Brain pericyte (primary cell): ENCODE data around the gene ISG15.
"Not testable (repeated sequence)": the region's sequence is repeated elsewhere in the genome, so short reads cannot be mapped to it uniquely, and the experiment has no call there.

Experiments used
- DNase-seq: peaks from one replicate; pipeline ENCODE4 v3.0.0-alpha.2; 2012; ENCODE audit warnings: low read depth, low spot score

The ISG15 gene

DNA sequence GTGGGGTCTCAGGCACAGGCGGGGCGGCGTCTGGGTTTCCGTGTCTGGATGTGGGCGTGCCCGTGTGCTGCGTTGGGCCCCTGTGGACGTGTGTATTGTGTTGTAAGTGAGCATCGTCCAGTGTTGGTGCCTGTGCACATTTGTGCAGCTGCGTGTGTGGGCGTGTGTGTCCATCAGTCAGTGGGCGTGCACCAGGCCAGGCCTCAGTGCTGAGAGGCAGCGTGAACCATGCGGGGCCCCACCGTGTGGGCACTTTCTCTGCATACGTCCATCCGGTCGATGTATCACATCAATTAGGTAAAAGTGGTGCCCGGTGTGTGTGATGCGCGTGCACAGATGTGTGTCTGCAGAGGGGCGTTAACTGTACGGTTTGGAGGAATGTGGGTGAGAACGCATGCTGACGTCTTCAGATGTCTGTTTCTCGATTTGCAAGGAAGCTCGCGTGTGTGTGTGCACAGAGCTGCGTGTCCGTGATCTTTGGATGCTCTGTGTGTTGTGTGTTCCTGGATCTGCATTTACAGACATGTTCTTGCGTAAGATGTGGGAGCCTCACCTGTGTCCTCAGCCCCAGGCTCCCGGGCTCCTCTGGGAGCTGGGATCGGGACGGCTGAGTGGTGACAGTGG lies 31.3 kb downstream of the ISG15 start:
- DNase-seq: no peak

DNA sequence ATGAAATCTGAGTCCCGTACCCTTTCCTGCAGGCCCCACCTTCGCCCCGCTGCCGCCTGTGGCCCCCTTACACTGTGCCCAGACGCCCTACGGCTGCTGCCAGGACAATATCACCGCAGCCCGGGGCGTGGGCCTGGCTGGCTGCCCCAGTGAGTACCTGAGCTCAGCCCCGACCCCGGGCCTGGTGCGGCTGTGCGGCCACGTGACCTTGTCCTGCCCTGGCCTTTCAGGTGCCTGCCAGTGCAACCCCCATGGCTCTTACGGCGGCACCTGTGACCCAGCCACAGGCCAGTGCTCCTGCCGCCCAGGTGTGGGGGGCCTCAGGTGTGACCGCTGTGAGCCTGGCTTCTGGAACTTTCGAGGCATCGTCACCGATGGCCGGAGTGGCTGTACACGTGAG lies 31.8 kb downstream of the ISG15 start:
- DNase-seq: no peak

DNA sequence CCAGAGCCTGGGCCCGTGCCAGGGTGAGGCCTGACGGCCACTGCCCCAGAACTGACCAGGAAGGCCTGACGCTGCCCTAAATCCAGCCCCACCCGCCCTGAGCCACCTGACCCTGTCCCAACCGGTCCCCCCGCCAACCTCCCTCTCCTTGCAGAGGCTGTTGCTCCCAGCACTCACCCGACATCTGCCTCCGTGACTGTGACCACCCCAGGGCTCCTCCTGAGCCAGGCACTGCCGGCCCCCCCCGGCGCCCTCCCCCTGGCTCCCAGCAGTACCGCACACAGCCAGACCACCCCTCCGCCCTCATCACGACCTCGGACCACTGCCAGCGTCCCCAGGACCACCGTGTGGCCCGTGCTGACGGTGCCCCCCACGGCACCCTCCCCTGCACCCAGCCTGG lies 32.9 kb downstream of the ISG15 start:
- DNase-seq: no peak

DNA sequence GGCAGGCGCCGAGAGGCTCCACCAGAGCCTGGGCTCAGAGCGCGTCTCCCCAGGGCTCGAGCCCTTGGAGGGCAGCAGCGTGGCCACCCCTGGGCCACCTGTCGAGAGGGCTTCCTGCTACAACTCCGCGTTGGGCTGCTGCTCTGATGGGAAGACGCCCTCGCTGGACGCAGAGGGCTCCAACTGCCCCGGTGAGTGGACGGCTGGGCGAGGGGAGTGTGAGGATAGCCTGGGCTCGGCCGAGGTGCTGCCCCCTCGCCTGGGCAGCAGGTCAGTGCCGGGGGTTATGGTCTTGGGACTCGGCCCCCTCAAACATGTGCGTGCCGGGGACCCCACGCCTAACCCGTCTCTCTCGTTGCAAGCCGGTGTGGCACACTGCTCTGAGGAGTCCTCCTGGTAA lies 33.5 kb downstream of the ISG15 start:
- DNase-seq: no peak

DNA sequence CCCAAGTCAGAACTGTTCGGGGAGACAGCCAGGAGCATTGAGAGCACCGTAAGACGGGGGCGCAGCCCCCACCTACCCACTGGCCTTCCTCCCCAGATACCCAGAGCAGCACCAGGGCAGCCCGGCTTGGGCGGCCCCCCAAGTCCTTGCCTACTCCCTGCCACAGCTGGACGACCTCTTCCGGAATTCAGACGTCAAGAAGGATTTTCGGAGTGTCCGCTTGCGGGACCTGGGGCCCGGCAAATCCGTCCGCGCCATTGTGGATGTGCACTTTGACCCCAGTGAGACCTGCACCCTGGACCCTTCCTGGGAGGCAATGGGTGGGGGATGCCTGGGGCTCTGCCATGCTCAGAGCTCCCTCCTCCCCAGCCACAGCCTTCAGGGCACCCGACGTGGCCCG lies 34.1 kb downstream of the ISG15 start:
- DNase-seq: no peak

DNA sequence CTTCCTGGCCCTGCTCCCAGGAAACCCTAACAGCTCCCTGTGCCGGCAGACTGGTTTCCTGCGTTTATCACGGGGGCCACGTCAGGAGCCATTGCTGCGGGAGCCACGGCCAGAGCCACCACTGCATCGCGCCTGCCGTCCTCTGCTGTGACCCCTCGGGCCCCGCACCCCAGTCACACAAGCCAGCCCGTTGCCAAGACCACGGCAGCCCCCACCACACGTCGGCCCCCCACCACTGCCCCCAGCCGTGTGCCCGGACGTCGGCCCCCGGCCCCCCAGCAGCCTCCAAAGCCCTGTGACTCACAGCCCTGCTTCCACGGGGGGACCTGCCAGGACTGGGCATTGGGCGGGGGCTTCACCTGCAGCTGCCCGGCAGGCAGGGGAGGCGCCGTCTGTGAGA lies 34.7 kb downstream of the ISG15 start:
- no peak for DNase-seq

DNA sequence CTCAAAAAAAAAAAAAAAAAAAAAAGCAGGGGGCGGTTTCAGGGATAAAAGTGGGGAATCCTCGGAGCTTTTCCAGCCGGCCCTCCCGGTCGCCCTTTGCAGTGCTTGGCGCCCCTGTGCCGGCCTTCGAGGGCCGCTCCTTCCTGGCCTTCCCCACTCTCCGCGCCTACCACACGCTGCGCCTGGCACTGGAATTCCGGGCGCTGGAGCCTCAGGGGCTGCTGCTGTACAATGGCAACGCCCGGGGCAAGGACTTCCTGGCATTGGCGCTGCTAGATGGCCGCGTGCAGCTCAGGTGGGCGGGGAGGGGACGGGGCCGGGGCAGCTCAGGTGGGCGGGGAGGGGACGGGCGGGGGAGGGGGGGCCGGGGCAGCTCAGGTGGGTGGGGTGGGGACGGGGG lies 35.5 kb downstream of the ISG15 start:
- DNase-seq: no peak

DNA sequence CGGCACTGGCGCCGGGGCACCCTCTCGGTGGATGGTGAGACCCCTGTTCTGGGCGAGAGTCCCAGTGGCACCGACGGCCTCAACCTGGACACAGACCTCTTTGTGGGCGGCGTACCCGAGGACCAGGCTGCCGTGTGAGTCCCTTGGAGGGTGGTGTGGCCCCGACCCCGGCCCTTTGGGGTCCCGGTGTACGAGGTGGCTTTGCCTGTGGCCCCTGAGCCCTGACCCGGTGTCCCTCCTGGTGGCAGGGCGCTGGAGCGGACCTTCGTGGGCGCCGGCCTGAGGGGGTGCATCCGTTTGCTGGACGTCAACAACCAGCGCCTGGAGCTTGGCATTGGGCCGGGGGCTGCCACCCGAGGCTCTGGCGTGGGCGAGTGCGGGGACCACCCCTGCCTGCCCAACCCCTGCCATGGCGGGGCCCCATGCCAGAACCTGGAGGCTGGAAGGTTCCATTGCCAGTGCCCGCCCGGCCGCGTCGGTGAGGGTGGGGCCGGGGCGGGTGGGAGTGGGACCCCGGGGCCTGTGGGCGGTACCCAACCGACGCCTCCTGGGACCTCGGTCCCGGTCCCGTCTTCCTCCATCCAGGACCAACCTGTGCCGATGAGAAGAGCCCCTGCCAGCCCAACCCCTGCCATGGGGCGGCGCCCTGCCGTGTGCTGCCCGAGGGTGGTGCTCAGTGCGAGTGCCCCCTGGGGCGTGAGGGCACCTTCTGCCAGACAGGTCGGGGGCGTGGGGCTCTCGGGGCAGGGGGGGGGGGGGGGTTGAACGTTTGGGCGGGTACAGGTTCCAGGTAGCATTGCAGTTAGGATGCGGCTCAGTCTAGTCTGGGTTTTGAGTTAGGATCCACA lies 36.2 kb downstream of the ISG15 start:
- no peak for DNase-seq

DNA sequence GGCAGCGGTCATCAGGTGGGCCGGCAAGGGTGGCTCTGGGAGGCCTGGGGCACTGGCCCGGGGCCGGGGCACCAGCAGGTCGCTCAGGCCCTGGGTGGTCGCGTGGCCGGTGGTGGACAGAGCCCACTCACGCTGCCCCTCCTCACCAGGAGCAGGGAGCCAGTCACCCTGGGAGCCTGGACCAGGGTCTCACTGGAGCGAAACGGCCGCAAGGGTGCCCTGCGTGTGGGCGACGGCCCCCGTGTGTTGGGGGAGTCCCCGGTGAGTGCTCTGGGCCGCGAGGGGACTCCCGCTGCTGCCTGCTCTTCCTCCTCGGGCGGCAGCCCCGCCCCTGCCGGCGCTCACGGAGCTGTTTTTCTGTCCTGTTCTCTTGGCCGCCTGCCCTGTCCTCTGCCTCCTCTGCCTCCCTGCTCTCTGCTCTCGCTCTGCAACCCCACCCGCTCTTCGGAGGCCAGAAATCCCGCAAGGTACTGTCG lies 37.3 kb downstream of the ISG15 start:
- no peak for DNase-seq

DNA sequence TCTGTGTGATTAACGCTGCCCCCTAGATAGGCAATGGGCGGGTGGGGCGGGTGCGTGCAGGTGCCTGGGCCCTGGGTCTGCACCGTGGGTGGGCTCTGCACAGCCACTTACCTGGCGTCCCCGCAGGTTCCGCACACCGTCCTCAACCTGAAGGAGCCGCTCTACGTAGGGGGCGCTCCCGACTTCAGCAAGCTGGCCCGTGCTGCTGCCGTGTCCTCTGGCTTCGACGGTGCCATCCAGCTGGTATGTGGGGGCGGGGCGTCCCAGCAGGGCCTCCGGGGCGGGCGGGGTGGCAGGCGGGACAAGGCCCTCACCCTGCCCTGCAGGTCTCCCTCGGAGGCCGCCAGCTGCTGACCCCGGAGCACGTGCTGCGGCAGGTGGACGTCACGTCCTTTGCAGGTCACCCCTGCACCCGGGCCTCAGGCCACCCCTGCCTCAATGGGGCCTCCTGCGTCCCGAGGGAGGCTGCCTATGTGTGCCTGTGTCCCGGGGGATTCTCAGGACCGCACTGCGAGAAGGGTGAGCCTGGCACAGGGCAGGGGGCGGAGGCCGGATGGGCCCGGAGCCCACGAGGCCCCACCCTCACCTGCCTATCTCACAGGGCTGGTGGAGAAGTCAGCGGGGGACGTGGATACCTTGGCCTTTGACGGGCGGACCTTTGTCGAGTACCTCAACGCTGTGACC lies 38.0 kb downstream of the ISG15 start:
- no peak for DNase-seq

DNA sequence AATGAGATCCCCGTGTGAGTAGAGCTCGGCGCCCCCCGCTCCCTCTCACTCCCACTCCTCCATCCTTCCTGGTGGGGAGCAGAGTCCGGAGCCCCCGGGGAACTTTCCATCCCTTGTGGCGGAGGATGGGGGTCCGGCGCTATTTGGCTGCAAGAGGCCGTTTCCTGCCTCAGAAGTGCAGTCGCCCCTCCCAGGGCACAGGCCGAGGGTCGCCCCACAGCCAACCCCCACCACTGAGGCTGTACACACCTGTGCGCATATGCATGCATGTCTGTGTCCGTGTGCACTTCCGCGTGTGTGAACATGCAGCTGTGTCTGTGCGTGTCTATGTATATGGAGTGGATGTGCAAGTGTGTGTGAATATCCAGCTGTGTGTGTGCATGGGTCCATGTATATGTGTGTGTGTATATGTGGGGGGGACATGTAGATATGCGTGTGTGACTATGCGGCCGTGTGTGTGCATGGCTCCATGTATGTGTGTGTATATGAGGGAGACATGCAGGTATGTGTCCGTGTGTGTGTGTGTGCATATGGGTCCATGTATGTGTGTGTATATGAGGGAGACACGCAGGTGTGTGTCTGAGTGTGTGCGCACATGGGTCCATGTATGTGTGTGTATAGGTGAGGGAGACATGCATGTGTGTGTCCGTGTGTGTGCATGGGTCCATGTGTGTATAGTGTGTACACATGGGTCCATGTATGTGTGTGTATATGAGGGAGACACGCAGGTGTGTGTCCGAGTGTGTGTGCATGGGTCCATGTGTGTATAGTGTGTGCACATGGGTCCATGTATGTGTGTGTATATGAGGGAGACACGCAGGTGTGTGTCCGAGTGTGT lies 38.9 kb downstream of the ISG15 start:
- no peak for DNase-seq

DNA sequence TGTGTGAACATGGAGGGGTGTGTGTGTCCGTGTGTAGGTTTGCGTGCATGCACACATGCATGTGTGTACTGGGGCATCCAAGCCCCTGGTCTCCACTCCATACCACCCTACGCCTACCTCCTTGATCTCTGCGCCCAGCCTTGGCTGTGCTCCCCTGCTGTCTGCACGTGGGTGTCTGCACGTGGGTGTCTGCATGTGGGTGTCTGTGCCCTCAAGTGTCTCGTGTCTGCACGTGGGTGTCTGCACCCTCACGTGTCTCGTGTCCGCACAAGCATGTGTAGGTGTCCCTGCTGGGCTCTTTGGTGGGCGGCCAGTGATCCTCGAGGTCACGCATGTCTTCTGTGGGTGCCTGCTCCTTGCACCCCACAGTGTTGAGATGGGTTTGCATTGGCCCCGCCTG lies 39.7 kb downstream of the ISG15 start:
- no peak for DNase-seq

DNA sequence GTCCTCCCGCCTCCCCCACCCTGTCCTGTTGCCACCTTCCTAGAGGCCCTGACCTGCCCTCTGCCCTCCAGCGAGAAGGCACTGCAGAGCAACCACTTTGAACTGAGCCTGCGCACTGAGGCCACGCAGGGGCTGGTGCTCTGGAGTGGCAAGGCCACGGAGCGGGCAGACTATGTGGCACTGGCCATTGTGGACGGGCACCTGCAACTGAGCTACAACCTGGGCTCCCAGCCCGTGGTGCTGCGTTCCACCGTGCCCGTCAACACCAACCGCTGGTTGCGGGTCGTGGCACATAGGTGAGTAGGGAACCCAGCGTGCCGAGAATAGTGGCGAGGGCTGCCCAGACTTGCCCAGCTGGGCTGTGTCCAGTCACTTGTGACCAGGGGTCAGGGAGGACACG lies 40.4 kb downstream of the ISG15 start:
- no peak for DNase-seq

DNA sequence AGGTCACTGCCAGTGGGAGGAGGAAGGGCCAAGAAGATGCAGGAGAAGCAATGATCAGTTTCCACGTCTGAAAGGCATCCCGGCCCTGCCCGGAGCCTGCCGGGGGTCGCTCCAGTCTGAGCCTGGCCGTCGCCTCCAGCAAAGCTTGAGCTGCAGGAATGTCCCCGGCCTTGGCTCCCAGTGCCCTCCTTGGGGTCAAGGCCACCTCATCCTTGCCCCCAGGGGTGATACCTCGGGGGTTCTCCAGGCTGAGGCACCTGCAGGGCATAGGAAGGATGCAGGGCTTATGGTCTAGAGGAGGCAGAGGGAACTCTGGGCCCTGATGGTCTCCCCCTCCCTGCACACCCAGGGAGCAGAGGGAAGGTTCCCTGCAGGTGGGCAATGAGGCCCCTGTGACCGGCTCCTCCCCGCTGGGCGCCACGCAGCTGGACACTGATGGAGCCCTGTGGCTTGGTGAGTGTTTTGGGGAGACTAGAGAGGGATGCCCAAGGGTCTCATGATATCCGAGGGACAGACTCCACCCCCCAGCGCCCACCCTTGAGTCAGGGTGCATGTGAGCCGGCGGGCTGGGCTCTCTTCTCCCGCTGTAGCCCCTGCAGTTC lies 40.9 kb downstream of the ISG15 start:
- DNase-seq: no peak

DNA sequence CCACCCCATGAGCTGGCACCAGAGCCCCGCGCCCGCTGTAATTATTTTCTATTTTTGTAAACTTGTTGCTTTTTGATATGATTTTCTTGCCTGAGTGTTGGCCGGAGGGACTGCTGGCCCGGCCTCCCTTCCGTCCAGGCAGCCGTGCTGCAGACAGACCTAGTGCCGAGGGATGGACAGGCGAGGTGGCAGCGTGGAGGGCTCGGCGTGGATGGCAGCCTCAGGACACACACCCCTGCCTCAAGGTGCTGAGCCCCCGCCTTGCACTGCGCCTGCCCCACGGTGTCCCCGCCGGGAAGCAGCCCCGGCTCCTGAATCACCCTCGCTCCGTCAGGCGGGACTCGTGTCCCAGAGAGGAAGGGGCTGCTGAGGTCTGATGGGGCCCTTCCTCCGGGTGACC lies 41.7 kb downstream of the ISG15 start:
- no peak for DNase-seq

DNA sequence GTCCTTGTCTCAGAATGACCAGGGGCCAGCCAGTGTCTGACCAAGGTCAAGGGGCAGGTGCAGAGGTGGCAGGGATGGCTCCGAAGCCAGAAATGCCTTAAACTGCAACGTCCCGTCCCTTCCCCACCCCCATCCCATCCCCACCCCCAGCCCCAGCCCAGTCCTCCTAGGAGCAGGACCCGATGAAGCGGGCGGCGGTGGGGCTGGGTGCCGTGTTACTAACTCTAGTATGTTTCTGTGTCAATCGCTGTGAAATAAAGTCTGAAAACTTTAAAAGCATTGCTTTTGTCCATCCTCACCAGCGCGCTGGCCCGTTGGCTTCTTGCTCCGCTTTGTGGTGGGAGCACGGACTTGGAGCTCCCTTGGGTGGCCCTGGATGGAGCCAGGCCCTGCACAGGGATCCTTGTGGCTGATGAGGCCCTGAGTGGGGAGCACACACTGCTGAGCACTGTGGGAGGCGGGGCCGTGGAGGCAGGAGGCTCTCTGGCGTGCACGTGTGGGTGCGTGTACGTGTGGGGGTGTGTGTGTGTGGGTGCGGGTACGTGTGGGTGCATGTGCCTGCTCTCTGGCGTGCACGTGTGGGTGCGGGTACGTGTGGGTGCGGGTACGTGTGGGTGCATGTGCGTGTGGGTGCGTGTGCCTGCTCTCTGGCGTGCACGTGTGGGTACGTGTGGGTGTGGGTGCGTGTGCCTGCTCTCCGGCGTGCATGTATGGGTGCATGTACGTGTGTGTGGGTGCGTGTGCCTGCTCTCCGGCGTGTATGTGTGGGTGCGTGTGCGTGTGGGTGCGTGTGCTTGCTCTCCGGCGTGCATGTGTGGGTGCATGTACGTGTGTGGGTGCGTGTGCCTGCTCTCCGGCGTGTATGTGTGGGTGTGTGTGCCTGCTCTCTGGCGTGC lies 42.8 kb downstream of the ISG15 start:
- no peak for DNase-seq

DNA sequence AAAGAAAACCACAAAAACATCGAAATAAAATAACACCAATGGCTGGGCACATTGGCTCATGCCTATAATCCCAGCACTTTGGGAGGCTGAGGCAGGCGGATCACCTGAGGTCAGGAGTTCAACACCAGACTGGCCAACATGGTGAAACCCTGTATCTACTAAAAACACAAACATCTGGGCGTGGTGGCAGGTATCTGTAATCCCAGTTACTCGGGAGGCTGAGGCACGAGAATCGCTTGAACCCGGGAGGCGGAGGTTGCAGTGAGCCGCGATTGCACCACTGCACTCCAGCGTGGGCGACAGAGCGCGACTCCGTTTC lies 44.4 kb downstream of the ISG15 start:
- not testable (repeated sequence) for DNase-seq

DNA sequence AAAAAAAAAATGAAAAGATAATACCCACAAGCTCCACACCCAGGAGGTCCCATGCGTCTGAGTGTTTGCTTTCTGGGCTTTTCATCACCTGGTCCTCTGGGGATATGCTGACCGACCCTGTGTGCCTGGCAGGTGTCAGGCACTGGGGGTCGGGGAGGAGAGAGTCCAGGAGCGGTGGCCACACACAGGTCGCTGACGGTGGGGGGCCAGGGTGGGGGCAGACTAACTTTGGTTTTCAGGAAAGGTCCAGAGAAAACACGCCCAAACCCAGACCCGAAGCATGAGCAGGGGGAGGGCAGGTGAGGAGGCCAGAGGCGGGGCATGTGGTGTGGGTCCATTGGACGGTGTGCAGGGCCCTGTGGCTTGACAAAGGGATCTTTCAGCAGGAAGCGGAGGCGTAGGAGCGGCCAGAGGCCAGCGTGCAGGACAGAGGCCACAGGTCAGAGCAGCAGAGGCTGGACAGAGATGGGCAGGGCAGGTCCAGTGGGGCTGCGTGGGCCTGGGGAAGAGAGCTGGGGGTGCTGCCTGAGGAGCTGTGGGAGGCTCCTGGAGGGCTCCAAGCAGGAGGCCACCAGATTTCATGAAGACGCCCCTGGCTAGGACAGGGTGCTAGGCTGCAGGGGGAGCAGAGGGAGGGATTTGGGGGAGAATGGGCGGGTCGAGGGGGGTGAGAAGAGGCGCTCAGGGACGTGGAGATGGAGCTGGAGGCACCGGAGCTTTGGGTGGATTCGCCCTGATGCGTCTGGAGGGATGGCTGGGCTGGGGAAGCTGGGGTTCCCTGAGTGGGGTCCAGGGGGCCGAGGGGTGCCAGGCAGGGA lies 45.0 kb downstream of the ISG15 start:
- DNase-seq: no peak

DNA sequence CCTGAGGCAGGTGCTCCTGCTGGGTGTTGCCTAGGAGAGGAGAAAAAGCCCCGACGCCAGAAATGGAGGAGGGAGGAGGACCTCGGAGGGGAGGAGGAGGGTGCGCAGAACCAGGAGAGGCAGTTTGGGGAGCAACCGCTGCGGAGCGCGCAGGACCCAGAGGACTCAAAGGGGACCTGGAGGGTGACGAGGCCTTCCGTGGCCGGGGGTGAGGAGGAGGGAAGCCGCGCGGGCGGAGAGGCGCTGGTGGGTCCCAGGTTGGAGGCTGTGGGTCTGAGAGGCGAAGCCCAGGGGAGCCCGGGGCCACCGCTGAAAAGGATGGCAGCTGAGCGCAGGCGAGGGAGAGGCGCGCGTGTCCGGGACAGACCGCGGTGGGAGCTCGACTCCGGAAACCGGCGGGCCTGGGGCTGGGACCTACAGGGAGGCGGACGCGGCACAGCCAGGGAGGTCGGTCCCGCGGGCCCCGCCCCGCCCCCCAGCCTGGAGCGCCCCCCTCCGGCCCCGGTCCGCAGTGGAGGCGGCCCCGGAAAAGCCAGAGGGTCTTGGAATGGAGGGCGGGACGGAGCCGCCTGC lies 45.7 kb downstream of the ISG15 start:
- no peak for DNase-seq
